GM12878 (cell line): Measurements from ENCODE around the gene CAMTA1. TPM values are rescaled to one million over a fixed set of nuclear protein-coding genes. Genes with fewer than 3 reads are reported as not detected.

Experiments used
- ATAC-seq: fragments of 200-7000 bp; cut with Tn5 transposase; 3 replicates; pipeline ENCODE4 v1.9.1; 2020; ENCODE audit warnings: mild to moderate bottlenecking, moderate library complexity
- BruUV-seq: library from RNA; stranded (reverse); fragments of 400-500 nt; replicated peaks from 2 replicates; lab custom pipeline; 2021; lab: Mats Ljungman, UMichigan
- CTCF ChIA-PET: fragments of 300-600 bp; sonication (Branson Sonifier 250); formaldehyde crosslinking; extraction: SDS; loops from one replicate; lab custom pipeline; 2021; ENCODE audit warnings: inconsistent platforms; lab: Yijun Ruan, JAX
- POLR2A ChIA-PET: fragments of 350-600 bp; formaldehyde crosslinking; extraction: SDS; loops from one replicate; lab custom pipeline; 2021; ENCODE audit warnings: inconsistent platforms; lab: Charles Lee
- RAD21 ChIA-PET: fragments of 300-600 bp; sonication (Branson Sonifier 250); formaldehyde crosslinking; loops from one replicate; lab custom pipeline; 2023; ENCODE audit warnings: antibody characterized with exemption; ENCODE audit not compliant: unreplicated experiment; lab: Charles Lee
- SMC1A ChIA-PET: fragments of 300-600 bp; sonication (Branson Sonifier 250); formaldehyde crosslinking; loops from one replicate; lab custom pipeline; 2023; ENCODE audit not compliant: unreplicated experiment, uncharacterized antibody; lab: Charles Lee
- DNase-seq: peaks from one replicate; pipeline ENCODE4 v3.0.0-alpha.2; 2011; ENCODE audit warnings: low read depth, low spot score
- FAIRE-seq: peaks from 3 replicates; lab custom pipeline; 2011; peaks lifted over from hg19 to GRCh38; lab: Jason Lieb, UNC
- H2AFZ ChIP-seq: 2 replicates; pipeline ENCODE4 v1.6.0; 2011; ENCODE audit warnings: low read depth, low read length, control low read depth; ENCODE audit not compliant: control insufficient read depth
- H3K27ac ChIP-seq: 2 replicates; pipeline ENCODE4 v1.5.1; 2011; ENCODE audit warnings: control low read depth; ENCODE audit not compliant: control insufficient read depth, insufficient read depth
- H3K27me3 ChIP-seq, 2 experiments: replicated peaks in 1 of 2; 2 replicates each; pipeline versions ENCODE4 v1.6.0 to v1.6.1; 2011; ENCODE audit warnings: low read length in 1 of 2; ENCODE audit not compliant: control insufficient read depth in 2 of 2, insufficient read depth in 2 of 2
- H3K36me3 ChIP-seq, 2 experiments: 2 replicates each; pipeline ENCODE4 v1.5.1; 2011; ENCODE audit warnings: low read length in 1 of 2; ENCODE audit not compliant: control insufficient read depth in 2 of 2, insufficient read depth in 2 of 2
- H3K4me1 ChIP-seq: 2 replicates; pipeline ENCODE4 v1.6.1; 2011; ENCODE audit warnings: mild to moderate bottlenecking, low read length, moderate library complexity, mixed read lengths; ENCODE audit not compliant: control insufficient read depth, insufficient read depth
- H3K4me2 ChIP-seq: 2 replicates; pipeline ENCODE4 v1.6.0; 2011; ENCODE audit warnings: control low read depth; ENCODE audit not compliant: control insufficient read depth, insufficient read depth
- H3K4me3 ChIP-seq: fragments of 200-600 bp; sonication (generic); 2 replicates; pipeline ENCODE4 v1.5.1; 2016
- H3K79me2 ChIP-seq: 2 replicates; pipeline ENCODE4 v1.6.0; 2011; ENCODE audit warnings: low read length; ENCODE audit not compliant: control insufficient read depth, insufficient read depth
- H3K9ac ChIP-seq: 2 replicates; pipeline ENCODE4 v1.8.0; 2011; ENCODE audit warnings: low read length, control low read depth, mixed read lengths; ENCODE audit not compliant: control insufficient read depth, insufficient read depth
- H3K9me3 ChIP-seq: replicated peaks from 3 replicates; pipeline ENCODE4 v1.5.1; 2011; ENCODE audit warnings: mild to moderate bottlenecking, low read length; ENCODE audit not compliant: control insufficient read depth, insufficient read depth
- H4K20me1 ChIP-seq: 2 replicates; pipeline ENCODE4 v1.6.0; 2011; ENCODE audit not compliant: control insufficient read depth, insufficient read depth
- ATF2 ChIP-seq: IDR thresholded peaks from 2 replicates; pipeline ENCODE4 v1.6.1; 2012; ENCODE audit warnings: low read length, inconsistent platforms
- BRCA1 ChIP-seq: IDR thresholded peaks from 2 replicates; pipeline ENCODE4 v1.6.1; 2011; ENCODE audit warnings: low read depth, low read length, improper control_type of control experiment
- CBFB ChIP-seq: IDR thresholded peaks from 2 replicates; pipeline ENCODE4 v1.6.1; 2016; ENCODE audit warnings: antibody characterized with exemption, low read depth
- CEBPB ChIP-seq, 2 experiments: fragments of 150-350 bp in 1 of 2; IDR thresholded peaks; 2 replicates each; pipeline ENCODE4 v1.6.1; 2012 to 2014; ENCODE audit warnings: low read depth in 2 of 2, low read length in 2 of 2, borderline replicate concordance in 1 of 2, inconsistent platforms in 1 of 2
- GABPA ChIP-seq: IDR thresholded peaks from 2 replicates; pipeline ENCODE4 v1.6.1; 2014; ENCODE audit warnings: antibody characterized with exemption, low read depth, mild to moderate bottlenecking, inconsistent platforms
- GATAD2B ChIP-seq: fragments of 450-650 bp; conservative IDR thresholded peaks from 2 replicates; pipeline ENCODE4 v1.6.1; 2017; ENCODE audit warnings: low read depth, mild to moderate bottlenecking, moderate library complexity
- HDGF ChIP-seq: fragments of 450-650 bp; IDR thresholded peaks from 2 replicates; pipeline ENCODE4 v1.6.1; 2016; ENCODE audit warnings: antibody characterized with exemption
- MTA3 ChIP-seq: IDR thresholded peaks from 2 replicates; pipeline ENCODE4 v1.6.1; 2012; ENCODE audit warnings: low read length, inconsistent platforms, borderline replicate concordance
- SMAD5 ChIP-seq: IDR thresholded peaks from 2 replicates; pipeline ENCODE4 v1.6.1; 2016; ENCODE audit warnings: antibody characterized with exemption, low read depth
- SREBF2 ChIP-seq: IDR thresholded peaks from 2 replicates; pipeline ENCODE4 v1.6.1; 2012; ENCODE audit warnings: mild to moderate bottlenecking, low read length
- WGBS: methylation state at CpG from one replicate; pipeline ENCODE4 v1.1.6; 2016; ENCODE audit warnings: low lambda C conversion rate; ENCODE audit not compliant: insufficient replicate concordance, insufficient coverage; ENCODE audit errors: missing lambda C conversion rate; 5-methylcytosine and 5-hydroxymethylcytosine counted together
- in situ Hi-C: fragments of 300-500 bp; cut with MboI; formaldehyde crosslinking; loops from 9 replicates; pipeline ENCODE4 v1.14.3; 2018; ENCODE audit warnings: mixed read lengths
- intact Hi-C: fragments of 100-400 bp; cut with micrococcal nuclease; formaldehyde crosslinking; loops from one replicate; pipeline ENCODE4 v1.14.2; 2022; ENCODE audit not compliant: unreplicated experiment
- polyA plus RNA-seq, 11 experiments: library from polyadenylated mRNA; depleted of rRNA in 4 of 11; unstranded in 6 of 11; stranded (reverse) in 5 of 11; fragments of >200 nt; fragmentation: Nextera tagmentation in 4 of 11; fragmentation: Illumina TruSeq in 1 of 11; extraction: Ambion mirVana in 4 of 11; extraction: Trizol in 1 of 11; gene quantifications; 1 replicate in 1 of 11; 2 replicates in 10 of 11; pipeline versions ENCODE4 v1.2.1 to v1.2.3, GENCODE V29; 2011 to 2016; ENCODE audit warnings: inconsistent platforms in 2 of 11, missing spikeins in 2 of 11, low read depth in 1 of 11
- total RNA-seq, 4 experiments: library from RNA; depleted of rRNA in 3 of 4; stranded (reverse); fragments of >200 nt in 3 of 4; fragmentation: Illumina TruSeq in 1 of 4; extraction: Trizol in 1 of 4; gene quantifications; 2 replicates each; pipeline versions ENCODE4 v1.2.1 to v1.2.3, GENCODE V29; 2013 to 2021
- TF ChIP-seq, protein P1 (sequence below): fragments of 450-650 bp; formaldehyde crosslinking; IDR thresholded peaks from 2 replicates; pipeline ENCODE4 v1.5.0; 2022; ENCODE audit warnings: mild to moderate bottlenecking, missing genetic modification characterization
- TF ChIP-seq, protein P2 (sequence below): fragments of 450-650 bp; IDR thresholded peaks from 2 replicates; pipeline ENCODE4 v1.6.1; 2016; ENCODE audit warnings: mild to moderate bottlenecking, moderate library complexity, borderline replicate concordance
- TF ChIP-seq, protein P3 (sequence below): IDR thresholded peaks from 2 replicates; pipeline ENCODE4 v1.6.1; 2012; ENCODE audit warnings: low read depth, low read length, improper control_type of control experiment
- TF ChIP-seq, protein P4 (sequence below): fragments of 450-650 bp; IDR thresholded peaks from 2 replicates; pipeline ENCODE4 v1.6.1; 2017; ENCODE audit warnings: mild to moderate bottlenecking

The CAMTA1 gene
- total and polyA plus RNA-seq, 10 of the 15 experiments (the other 5 are each of a cell fraction or from before 2014, with no cell fraction given): 37.7 to 148 (median 76.4) TPM

DNA sequence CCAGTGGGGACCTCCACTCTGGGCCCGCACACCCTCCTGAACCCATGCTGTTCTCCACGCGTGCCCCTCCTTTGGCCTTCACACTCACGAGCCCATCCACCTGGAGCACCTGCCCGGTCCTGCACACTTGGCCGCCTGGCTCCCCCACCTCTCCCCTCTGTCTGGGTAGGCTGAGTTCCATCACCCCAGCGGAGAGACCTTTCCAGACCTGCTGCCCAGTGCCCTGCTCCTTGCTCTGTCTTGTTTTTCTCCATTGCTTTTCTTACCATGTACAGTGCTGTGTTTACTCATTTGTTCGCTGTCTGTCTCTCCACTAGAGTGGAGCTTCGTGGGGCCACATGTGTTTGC is 634.8 kb downstream of the CAMTA1 start:
- Histone ChIP-seq H3K79me2 (no peaks in the 10 kb centered on the region), H3K4me1 (no peaks in the 10 kb centered on the region), H3K36me3 (no peaks in the 10 kb centered on the region), H3K4me2 (no peak overlapping the region), H4K20me1 (no peaks in the 10 kb centered on the region), H3K27me3 (no peaks in the 10 kb centered on the region), H3K27ac (no peak overlapping the region), H3K9me3 (no peaks in the 10 kb centered on the region; the same call in 2 of the 3 replicates), H2AFZ (no peak overlapping the region), H3K4me3 (no peak overlapping the region), H3K9ac (no peak overlapping the region)
- ChIA-PET CTCF (no interaction called here), RAD21 (no interaction called here), SMC1A (no interaction called here), POLR2A (no interaction called here)
- no peak for DNase-seq
- intact Hi-C loops: no loop called here
- WGBS: 24% methylated on average over 9 of the region's 9 CpGs
- no TSS peak for BruUV-seq
- FAIRE-seq: no peak
- in situ Hi-C loops: no loop called here
- no peak for ATAC-seq
- TF ChIP-seq SREBF2: no peak
- TF ChIP-seq, protein P1, sequence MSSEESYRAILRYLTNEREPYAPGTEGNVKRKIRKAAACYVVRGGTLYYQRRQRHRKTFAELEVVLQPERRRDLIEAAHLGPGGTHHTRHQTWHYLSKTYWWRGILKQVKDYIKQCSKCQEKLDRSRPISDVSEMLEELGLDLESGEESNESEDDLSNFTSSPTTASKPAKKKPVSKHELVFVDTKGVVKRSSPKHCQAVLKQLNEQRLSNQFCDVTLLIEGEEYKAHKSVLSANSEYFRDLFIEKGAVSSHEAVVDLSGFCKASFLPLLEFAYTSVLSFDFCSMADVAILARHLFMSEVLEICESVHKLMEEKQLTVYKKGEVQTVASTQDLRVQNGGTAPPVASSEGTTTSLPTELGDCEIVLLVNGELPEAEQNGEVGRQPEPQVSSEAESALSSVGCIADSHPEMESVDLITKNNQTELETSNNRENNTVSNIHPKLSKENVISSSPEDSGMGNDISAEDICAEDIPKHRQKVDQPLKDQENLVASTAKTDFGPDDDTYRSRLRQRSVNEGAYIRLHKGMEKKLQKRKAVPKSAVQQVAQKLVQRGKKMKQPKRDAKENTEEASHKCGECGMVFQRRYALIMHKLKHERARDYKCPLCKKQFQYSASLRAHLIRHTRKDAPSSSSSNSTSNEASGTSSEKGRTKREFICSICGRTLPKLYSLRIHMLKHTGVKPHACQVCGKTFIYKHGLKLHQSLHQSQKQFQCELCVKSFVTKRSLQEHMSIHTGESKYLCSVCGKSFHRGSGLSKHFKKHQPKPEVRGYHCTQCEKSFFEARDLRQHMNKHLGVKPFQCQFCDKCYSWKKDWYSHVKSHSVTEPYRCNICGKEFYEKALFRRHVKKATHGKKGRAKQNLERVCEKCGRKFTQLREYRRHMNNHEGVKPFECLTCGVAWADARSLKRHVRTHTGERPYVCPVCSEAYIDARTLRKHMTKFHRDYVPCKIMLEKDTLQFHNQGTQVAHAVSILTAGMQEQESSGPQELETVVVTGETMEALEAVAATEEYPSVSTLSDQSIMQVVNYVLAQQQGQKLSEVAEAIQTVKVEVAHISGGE: no peak
- no peak for TF ChIP-seq SMAD5
- TF ChIP-seq ATF2: no peak
- TF ChIP-seq, protein P2, sequence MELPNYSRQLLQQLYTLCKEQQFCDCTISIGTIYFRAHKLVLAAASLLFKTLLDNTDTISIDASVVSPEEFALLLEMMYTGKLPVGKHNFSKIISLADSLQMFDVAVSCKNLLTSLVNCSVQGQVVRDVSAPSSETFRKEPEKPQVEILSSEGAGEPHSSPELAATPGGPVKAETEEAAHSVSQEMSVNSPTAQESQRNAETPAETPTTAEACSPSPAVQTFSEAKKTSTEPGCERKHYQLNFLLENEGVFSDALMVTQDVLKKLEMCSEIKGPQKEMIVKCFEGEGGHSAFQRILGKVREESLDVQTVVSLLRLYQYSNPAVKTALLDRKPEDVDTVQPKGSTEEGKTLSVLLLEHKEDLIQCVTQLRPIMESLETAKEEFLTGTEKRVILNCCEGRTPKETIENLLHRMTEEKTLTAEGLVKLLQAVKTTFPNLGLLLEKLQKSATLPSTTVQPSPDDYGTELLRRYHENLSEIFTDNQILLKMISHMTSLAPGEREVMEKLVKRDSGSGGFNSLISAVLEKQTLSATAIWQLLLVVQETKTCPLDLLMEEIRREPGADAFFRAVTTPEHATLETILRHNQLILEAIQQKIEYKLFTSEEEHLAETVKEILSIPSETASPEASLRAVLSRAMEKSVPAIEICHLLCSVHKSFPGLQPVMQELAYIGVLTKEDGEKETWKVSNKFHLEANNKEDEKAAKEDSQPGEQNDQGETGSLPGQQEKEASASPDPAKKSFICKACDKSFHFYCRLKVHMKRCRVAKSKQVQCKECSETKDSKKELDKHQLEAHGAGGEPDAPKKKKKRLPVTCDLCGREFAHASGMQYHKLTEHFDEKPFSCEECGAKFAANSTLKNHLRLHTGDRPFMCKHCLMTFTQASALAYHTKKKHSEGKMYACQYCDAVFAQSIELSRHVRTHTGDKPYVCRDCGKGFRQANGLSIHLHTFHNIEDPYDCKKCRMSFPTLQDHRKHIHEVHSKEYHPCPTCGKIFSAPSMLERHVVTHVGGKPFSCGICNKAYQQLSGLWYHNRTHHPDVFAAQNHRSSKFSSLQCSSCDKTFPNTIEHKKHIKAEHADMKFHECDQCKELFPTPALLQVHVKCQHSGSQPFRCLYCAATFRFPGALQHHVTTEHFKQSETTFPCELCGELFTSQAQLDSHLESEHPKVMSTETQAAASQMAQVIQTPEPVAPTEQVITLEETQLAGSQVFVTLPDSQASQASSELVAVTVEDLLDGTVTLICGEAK: no peak
- no peak for TF ChIP-seq HDGF
- TF ChIP-seq CBFB: no peak
- TF ChIP-seq, protein P3, sequence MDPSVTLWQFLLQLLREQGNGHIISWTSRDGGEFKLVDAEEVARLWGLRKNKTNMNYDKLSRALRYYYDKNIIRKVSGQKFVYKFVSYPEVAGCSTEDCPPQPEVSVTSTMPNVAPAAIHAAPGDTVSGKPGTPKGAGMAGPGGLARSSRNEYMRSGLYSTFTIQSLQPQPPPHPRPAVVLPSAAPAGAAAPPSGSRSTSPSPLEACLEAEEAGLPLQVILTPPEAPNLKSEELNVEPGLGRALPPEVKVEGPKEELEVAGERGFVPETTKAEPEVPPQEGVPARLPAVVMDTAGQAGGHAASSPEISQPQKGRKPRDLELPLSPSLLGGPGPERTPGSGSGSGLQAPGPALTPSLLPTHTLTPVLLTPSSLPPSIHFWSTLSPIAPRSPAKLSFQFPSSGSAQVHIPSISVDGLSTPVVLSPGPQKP: no peak
- TF ChIP-seq, protein P4, sequence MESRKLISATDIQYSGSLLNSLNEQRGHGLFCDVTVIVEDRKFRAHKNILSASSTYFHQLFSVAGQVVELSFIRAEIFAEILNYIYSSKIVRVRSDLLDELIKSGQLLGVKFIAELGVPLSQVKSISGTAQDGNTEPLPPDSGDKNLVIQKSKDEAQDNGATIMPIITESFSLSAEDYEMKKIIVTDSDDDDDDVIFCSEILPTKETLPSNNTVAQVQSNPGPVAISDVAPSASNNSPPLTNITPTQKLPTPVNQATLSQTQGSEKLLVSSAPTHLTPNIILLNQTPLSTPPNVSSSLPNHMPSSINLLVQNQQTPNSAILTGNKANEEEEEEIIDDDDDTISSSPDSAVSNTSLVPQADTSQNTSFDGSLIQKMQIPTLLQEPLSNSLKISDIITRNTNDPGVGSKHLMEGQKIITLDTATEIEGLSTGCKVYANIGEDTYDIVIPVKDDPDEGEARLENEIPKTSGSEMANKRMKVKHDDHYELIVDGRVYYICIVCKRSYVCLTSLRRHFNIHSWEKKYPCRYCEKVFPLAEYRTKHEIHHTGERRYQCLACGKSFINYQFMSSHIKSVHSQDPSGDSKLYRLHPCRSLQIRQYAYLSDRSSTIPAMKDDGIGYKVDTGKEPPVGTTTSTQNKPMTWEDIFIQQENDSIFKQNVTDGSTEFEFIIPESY: no peak
- TF ChIP-seq GABPA: no peak
- no peak for TF ChIP-seq GATAD2B
- TF ChIP-seq BRCA1: no peak
- no peak for TF ChIP-seq CEBPB (IDR thresholded peaks at IDR 0.05; ENCODE audit: borderline replicate concordance in 1 of 2, low read depth in 2 of 2, low read length in 2 of 2)
- TF ChIP-seq MTA3: no peak
